AG09309 (cell line): ENCODE measurements around the gene RCC2.

Experiments
- DNase-seq: peaks from one replicate; pipeline ENCODE4 v3.0.0-alpha.2; 2010; ENCODE audit warnings: low read depth
- H3K4me3 ChIP-seq: 2 replicates; pipeline ENCODE4 v1.5.1; 2011; ENCODE audit warnings: mild to moderate bottlenecking, low read depth, low read length, moderate library complexity; ENCODE audit not compliant: control insufficient read depth
- TF ChIP-seq, protein P1 (sequence below): IDR thresholded peaks from 2 replicates; pipeline ENCODE4 v1.5.1; 2011; ENCODE audit warnings: mild to moderate bottlenecking, low read depth, low read length, inconsistent platforms; ENCODE audit not compliant: insufficient read depth, control insufficient read depth; ENCODE audit errors: missing control alignments

The RCC2 gene

DNA sequence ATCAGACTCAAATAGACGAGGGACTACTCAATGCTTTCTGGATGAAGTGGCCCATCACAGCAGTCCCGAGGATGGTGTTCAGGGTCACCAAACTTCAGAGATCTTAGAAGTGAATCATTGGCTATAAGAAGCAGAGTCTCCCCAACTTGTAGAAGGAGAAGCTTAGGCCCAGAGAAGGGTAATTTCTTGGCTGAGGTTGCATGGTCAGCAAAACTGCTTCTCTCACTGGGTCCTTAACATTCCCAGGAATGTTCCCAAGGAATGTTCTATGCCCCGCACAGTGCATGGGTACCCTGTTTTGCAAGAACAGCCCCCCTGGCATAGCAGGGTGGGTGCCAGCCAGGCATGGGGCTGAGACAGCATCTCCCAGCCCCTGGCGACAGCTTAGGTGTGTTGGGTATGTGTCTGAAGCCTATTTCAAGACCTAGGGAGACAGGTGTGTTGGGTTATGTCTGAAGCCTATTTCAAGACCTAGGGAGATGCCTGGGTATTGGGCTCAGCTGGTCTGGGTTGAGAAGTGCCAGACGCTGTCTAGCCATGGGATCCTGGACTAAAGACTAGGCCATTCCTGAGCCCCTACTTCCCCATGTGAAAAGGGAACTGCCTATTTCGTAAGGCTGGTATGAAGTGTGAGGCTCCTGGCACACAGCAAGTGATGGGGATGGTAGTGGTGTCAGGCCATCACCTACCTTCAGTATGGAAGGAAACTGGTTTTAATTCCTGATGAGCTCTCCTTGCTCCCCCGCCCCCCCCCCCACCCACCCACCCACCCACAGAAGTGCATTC is 41.4 kb downstream of the RCC2 start:
- H3K4me3 ChIP-seq, result no peak overlapping the region
- TF ChIP-seq, protein P1, sequence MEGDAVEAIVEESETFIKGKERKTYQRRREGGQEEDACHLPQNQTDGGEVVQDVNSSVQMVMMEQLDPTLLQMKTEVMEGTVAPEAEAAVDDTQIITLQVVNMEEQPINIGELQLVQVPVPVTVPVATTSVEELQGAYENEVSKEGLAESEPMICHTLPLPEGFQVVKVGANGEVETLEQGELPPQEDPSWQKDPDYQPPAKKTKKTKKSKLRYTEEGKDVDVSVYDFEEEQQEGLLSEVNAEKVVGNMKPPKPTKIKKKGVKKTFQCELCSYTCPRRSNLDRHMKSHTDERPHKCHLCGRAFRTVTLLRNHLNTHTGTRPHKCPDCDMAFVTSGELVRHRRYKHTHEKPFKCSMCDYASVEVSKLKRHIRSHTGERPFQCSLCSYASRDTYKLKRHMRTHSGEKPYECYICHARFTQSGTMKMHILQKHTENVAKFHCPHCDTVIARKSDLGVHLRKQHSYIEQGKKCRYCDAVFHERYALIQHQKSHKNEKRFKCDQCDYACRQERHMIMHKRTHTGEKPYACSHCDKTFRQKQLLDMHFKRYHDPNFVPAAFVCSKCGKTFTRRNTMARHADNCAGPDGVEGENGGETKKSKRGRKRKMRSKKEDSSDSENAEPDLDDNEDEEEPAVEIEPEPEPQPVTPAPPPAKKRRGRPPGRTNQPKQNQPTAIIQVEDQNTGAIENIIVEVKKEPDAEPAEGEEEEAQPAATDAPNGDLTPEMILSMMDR, result no peak
- no peak for DNase-seq

DNA sequence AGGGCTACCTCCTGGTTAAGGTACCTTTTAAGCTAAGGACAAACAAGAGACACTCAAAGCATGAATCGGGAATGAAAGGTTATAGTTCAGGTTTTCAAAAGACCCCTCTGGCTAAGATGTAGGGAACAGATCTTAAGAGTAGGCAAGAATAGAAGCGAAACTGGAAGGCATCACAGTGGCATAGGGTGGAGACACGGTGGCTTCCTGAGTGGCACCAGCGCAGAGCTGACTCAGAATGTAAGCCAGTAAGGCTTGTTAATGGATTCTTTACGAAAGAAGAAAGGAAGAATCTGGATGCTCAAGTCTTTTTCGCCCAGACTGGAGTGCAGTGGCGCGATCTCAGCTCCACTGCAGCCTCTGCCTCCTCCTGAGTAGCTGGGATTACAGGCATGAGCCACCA is 46.2 kb downstream of the RCC2 start:
- TF ChIP-seq, protein P1, result no peak
- no peak for DNase-seq
- no peak overlapping the region for H3K4me3 ChIP-seq

DNA sequence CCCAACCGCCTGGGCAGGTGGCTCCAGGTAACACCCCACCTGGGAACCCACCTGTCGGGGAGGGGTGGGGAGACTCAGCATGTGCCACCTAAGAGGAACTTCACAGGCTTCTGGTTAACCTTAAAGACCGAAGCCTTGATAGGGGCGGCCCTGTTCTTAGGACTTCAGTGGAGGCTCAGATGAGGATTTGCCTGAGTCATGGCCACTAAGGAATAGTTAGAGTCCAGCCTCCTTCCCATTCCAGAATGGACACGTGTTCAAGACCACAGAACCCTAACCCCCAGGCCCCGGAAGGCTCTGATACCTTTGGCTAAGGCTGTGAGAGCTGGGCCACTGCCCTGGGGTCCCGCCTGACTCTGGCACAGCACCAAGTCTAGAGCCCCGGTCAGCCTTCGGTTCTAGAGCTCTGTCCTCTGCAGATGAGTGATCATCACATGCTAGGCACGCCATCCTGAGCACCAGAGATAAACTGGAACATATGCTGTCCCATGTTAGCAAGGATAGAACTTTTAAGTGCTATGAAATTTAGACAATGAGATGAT is 47.2 kb downstream of the RCC2 start:
- DNase-seq, result no peak
- no peak overlapping the region for H3K4me3 ChIP-seq
- TF ChIP-seq, protein P1, result no peak

DNA sequence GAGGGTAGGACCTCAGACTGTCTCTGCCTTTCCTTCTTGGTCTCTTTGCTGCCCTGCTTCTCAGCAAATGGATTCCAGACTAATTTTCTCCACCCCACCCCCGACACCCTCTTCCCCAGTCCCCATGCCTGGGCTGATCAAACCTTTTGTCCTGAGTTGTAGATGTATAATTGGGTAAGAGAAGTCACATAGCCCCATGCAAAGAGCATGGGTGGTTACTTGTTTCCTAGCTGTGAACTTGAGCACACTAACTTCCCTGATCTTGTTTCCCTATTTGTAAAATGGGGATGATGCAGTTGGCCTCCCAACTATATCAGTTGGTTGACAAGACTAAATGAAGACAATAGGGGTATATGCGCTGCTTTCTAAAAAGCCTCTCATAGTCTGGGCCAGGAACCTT is 58.3 kb downstream of the RCC2 start:
- H3K4me3 ChIP-seq, result no peak overlapping the region
- TF ChIP-seq, protein P1, result no peak
- no peak for DNase-seq

DNA sequence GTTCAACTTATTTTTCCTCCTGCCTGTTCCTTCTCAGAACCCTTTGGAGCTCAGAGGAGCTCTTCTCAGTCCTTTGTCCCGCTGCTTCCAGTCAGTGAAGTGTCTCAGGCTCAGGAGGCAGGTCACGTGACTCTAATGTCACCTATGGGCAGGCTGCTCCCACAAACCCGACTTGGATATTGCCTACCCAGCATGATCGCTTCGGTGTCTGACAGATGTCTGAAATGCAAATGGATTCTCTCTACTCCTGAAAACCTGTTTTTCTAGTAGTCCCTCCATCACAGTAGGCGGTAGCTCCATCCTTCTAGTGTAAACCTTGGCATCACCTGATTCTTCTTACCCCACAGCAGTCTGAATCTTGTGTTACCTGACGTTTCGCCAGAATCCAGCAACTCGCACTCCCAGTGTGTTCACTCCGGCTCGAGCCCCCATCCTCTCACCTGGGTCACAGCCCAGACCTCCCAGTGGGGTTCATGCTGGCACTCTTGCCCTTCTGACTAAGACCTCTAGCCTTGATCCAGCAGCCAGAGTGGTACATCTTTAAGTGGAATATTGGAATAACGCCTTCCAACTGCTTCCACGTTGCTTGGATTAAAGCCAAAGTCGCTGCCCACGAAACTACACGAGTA is 62.0 kb downstream of the RCC2 start:
- no peak for DNase-seq
- TF ChIP-seq, protein P1, result no peak
- H3K4me3 ChIP-seq, result no peak overlapping the region

DNA sequence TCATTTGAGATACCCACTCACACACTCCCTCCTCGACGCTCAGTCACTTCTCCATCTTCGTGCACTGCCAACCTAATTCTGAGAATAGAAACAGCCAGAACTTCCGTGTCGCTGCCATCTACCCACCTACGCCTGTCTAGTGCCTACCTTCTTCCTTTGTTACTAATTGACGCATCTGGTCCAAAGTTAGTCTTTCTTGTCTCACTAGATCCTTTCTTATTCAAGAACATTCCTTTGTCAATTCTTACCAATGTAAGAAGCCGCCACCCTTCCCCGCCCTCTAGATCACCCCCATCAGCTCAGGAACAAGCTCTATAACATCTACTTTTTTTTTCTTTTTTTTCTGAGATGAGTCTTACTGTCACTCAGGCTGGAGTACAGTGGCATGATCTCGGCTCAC is 63.8 kb downstream of the RCC2 start:
- no peak for DNase-seq
- no peak overlapping the region for H3K4me3 ChIP-seq
- TF ChIP-seq, protein P1, result no peak
